ENCODE measurements around the gene SKP1. TPM values are rescaled to one million over a fixed set of nuclear protein-coding genes. Genes with fewer than 3 reads are reported as not detected.
A peak's percentile ranks its signal among the peaks of the same experiment; 100 is the strongest.

The SKP1 gene
- total and polyA plus RNA-seq, 9 of the 15 experiments (the other 6 are each of a cell fraction or from before 2014, with no cell fraction given): 301 to 2,109 (median 639) TPM

GRCh38 chr5:134225780-134226440 is 49.2 kb upstream of the SKP1 start, which contains the start of gene PPP2CA (continued):
- TF ChIP-seq, protein P1, sequence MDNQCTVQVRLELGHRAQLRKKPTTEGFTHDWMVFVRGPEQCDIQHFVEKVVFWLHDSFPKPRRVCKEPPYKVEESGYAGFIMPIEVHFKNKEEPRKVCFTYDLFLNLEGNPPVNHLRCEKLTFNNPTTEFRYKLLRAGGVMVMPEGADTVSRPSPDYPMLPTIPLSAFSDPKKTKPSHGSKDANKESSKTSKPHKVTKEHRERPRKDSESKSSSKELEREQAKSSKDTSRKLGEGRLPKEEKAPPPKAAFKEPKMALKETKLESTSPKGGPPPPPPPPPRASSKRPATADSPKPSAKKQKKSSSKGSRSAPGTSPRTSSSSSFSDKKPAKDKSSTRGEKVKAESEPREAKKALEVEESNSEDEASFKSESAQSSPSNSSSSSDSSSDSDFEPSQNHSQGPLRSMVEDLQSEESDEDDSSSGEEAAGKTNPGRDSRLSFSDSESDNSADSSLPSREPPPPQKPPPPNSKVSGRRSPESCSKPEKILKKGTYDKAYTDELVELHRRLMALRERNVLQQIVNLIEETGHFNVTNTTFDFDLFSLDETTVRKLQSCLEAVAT (IDR thresholded peaks at IDR 0.05): peak in 1 of 2 experiments; percentile 82; a peak in 1 of 4 replicates
- TF ChIP-seq ZNF518B (CRISPR knock-in tag; IDR thresholded peaks at IDR 0.05) (no peak), RCOR1 (IDR thresholded peaks at IDR 0.05; ENCODE audit: borderline replicate concordance in 1 of 2, low read depth in 2 of 2, low read length in 2 of 2) (peak in 1 of 2 experiments; percentile 9; a peak in 2 of 4 replicates), NBN (IDR thresholded peaks at IDR 0.05; ENCODE audit: low read depth) (peak; percentile 87), KLF13 (tag; IDR thresholded peaks at IDR 0.05; ENCODE audit: borderline replicate concordance, low read depth) (peak; percentile 61; the same call in 1 of the 2 replicates), CHD1 (IDR thresholded peaks at IDR 0.05; ENCODE audit: low read length) (peak; percentile 14), TCFL5 (CRISPR knock-in tag; conservative IDR thresholded peaks at IDR 0.05) (no peak), EP400 (IDR thresholded peaks at IDR 0.05) (peak; percentile 71), ZNF133 (CRISPR knock-in tag; IDR thresholded peaks at IDR 0.05) (no peak), ZNF57 (CRISPR knock-in tag; IDR thresholded peaks at IDR 0.05) (no peak), MTA3 (IDR thresholded peaks at IDR 0.05; ENCODE audit: borderline replicate concordance) (0 out of 2 replicates have a peak, but pooled peaks have one; percentile 44), ZNF217 (CRISPR knock-in tag; IDR thresholded peaks at IDR 0.05) (no peak), CC2D1A (IDR thresholded peaks at IDR 0.05) (no peak), JUNB (CRISPR knock-in tag; conservative IDR thresholded peaks at IDR 0.05) (0 out of 2 replicates have a peak, but pooled peaks have one; percentile 55), SIN3B (IDR thresholded peaks at IDR 0.05; ENCODE audit: low read depth) (0 out of 2 replicates have a peak, but pooled peaks have one; percentile 34), TBL1XR1 (IDR thresholded peaks at IDR 0.05; ENCODE audit: low read length in 2 of 2) (0 out of 4 replicates have a peak, but pooled peaks of 1 of the 2 experiments have one; percentile 27)
- TF ChIP-seq, protein P2, sequence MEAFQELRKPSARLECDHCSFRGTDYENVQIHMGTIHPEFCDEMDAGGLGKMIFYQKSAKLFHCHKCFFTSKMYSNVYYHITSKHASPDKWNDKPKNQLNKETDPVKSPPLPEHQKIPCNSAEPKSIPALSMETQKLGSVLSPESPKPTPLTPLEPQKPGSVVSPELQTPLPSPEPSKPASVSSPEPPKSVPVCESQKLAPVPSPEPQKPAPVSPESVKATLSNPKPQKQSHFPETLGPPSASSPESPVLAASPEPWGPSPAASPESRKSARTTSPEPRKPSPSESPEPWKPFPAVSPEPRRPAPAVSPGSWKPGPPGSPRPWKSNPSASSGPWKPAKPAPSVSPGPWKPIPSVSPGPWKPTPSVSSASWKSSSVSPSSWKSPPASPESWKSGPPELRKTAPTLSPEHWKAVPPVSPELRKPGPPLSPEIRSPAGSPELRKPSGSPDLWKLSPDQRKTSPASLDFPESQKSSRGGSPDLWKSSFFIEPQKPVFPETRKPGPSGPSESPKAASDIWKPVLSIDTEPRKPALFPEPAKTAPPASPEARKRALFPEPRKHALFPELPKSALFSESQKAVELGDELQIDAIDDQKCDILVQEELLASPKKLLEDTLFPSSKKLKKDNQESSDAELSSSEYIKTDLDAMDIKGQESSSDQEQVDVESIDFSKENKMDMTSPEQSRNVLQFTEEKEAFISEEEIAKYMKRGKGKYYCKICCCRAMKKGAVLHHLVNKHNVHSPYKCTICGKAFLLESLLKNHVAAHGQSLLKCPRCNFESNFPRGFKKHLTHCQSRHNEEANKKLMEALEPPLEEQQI (IDR thresholded peaks at IDR 0.05): no peak
- TF ChIP-seq, protein P3, sequence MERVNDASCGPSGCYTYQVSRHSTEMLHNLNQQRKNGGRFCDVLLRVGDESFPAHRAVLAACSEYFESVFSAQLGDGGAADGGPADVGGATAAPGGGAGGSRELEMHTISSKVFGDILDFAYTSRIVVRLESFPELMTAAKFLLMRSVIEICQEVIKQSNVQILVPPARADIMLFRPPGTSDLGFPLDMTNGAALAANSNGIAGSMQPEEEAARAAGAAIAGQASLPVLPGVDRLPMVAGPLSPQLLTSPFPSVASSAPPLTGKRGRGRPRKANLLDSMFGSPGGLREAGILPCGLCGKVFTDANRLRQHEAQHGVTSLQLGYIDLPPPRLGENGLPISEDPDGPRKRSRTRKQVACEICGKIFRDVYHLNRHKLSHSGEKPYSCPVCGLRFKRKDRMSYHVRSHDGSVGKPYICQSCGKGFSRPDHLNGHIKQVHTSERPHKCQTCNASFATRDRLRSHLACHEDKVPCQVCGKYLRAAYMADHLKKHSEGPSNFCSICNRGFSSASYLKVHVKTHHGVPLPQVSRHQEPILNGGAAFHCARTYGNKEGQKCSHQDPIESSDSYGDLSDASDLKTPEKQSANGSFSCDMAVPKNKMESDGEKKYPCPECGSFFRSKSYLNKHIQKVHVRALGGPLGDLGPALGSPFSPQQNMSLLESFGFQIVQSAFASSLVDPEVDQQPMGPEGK (CRISPR knock-in tag; IDR thresholded peaks at IDR 0.05; ENCODE audit: borderline replicate concordance): no peak

All from K562 (cell line).